HCT116 (cell line): Measurements from ENCODE around the gene ZBED1. TPM values are rescaled to one million over a fixed set of nuclear protein-coding genes. Genes with fewer than 3 reads are reported as not detected.

Experiments
- ATAC-seq: fragments of 200-7000 bp; cut with Tn5 transposase; 2 replicates; pipeline ENCODE4 v1.9.1; 2020; ENCODE audit warnings: mild to moderate bottlenecking, moderate library complexity
- BruUV-seq: library from RNA; stranded (reverse); fragments of 400-500 nt; replicated peaks from 2 replicates; lab custom pipeline; 2021; lab: Mats Ljungman, UMichigan
- CTCF ChIA-PET: fragments of 300-600 bp; sonication (Branson Sonifier 250); formaldehyde crosslinking; loops from one replicate; lab custom pipeline; 2021; ENCODE audit warnings: antibody characterized with exemption; lab: Charles Lee
- POLR2A ChIA-PET: fragments of 300-600, 350-600 bp; sonication (Branson Sonifier 250); formaldehyde crosslinking; loops from one replicate; lab custom pipeline; 2021; ENCODE audit warnings: antibody characterized with exemption; lab: Charles Lee
- RAD21 ChIA-PET, 2 experiments: fragments of 300-600 bp; sonication (Branson Sonifier 250); formaldehyde crosslinking; loops; one replicate each; lab custom pipeline; 2023; ENCODE audit warnings: low total read pairs in 2 of 2; ENCODE audit not compliant: uncharacterized antibody in 2 of 2, unreplicated experiment in 2 of 2, low non-redundant PET in 1 of 2; lab: Charles Lee
- DNase-seq: peaks from one replicate; pipeline ENCODE4 v3.0.0-alpha.2; 2010; ENCODE audit warnings: low read depth, low spot score
- H2AFZ ChIP-seq: fragments of 200-600 bp; shearing (Covaris generic), sonication (generic); 2 replicates; pipeline ENCODE4 v1.6.1; 2017; ENCODE audit warnings: low read depth, mixed run types, mixed read lengths, antibody characterized with exemption, low read length; ENCODE audit not compliant: poor library complexity, severe bottlenecking
- H3K27ac ChIP-seq: 2 replicates; pipeline ENCODE4 v1.5.1; 2012; ENCODE audit warnings: low read depth, low read length
- H3K27me3 ChIP-seq: fragments of 200-600 bp; sonication (generic); 2 replicates; pipeline ENCODE4 v1.6.1; 2016; ENCODE audit warnings: mixed run types, low read length, mixed read lengths; ENCODE audit not compliant: insufficient read depth
- H3K36me3 ChIP-seq, 2 experiments: fragments of 200-500 bp in 1 of 2; fragments of 200-600 bp in 1 of 2; sonication (Bioruptor generic) in 1 of 2; sonication (generic) in 1 of 2; 2 replicates each; pipeline versions ENCODE4 v1.5.1 to v1.6.1; 2014 to 2016; ENCODE audit warnings: low read length in 2 of 2, inconsistent platforms in 1 of 2, mixed read lengths in 1 of 2, mixed run types in 1 of 2; ENCODE audit not compliant: insufficient read depth in 2 of 2, control insufficient read depth in 1 of 2
- H3K4me1 ChIP-seq, 2 experiments: fragments of 200-600 bp in 1 of 2; sonication (generic) in 1 of 2; 2 replicates each; pipeline versions ENCODE4 v1.5.1 to v1.6.1; 2012 to 2017; ENCODE audit warnings: low read length in 2 of 2, inconsistent platforms in 1 of 2, mild to moderate bottlenecking in 1 of 2, mixed read lengths in 1 of 2, mixed run types in 1 of 2, moderate library complexity in 1 of 2; ENCODE audit not compliant: insufficient read depth in 2 of 2, control insufficient read depth in 1 of 2
- H3K4me2 ChIP-seq: fragments of 200-600 bp; sonication (generic); 2 replicates; pipeline ENCODE4 v1.6.1; 2017; ENCODE audit warnings: mixed run types, low read length, mixed read lengths
- H3K4me3 ChIP-seq, 2 experiments: fragments of 200-600 bp in 1 of 2; sonication (generic) in 1 of 2; replicated peaks in 1 of 2; 2 replicates each; pipeline ENCODE4 v1.5.1; 2011 to 2016; ENCODE audit warnings: low read length in 2 of 2, control low read depth in 1 of 2, low read depth in 1 of 2, mild to moderate bottlenecking in 1 of 2, mixed read lengths in 1 of 2, mixed run types in 1 of 2
- H3K79me2 ChIP-seq: fragments of 200-600 bp; sonication (generic); 2 replicates; pipeline ENCODE4 v1.6.1; 2017; ENCODE audit warnings: mild to moderate bottlenecking, mixed run types, low read length, moderate library complexity, mixed read lengths; ENCODE audit not compliant: insufficient read depth
- H3K9ac ChIP-seq: fragments of 200-600 bp; sonication (generic); 2 replicates; pipeline ENCODE4 v1.6.1; 2016; ENCODE audit warnings: low read length, mixed read lengths
- H3K9me2 ChIP-seq: fragments of 200-600 bp; sonication (generic), shearing (Covaris generic); 2 replicates; pipeline ENCODE4 v1.6.1; 2017; ENCODE audit warnings: mixed run types, mild to moderate bottlenecking, moderate library complexity; ENCODE audit not compliant: insufficient read depth
- H3K9me3 ChIP-seq, 2 experiments: fragments of 200-500 bp in 1 of 2; fragments of 200-600 bp in 1 of 2; sonication (Bioruptor generic) in 1 of 2; sonication (generic) in 1 of 2; 2 replicates each; pipeline ENCODE4 v1.6.1; 2014 to 2017; ENCODE audit warnings: low read length in 2 of 2, mixed read lengths in 2 of 2, inconsistent platforms in 1 of 2, low read depth in 1 of 2, mild to moderate bottlenecking in 1 of 2, mixed run types in 1 of 2, moderate library complexity in 1 of 2; ENCODE audit not compliant: control insufficient read depth in 1 of 2, insufficient read depth in 1 of 2
- H4K20me1 ChIP-seq: fragments of 200-600 bp; sonication (generic), shearing (Covaris generic); 2 replicates; pipeline ENCODE4 v1.6.1; 2017; ENCODE audit warnings: mixed run types, mild to moderate bottlenecking, moderate library complexity; ENCODE audit not compliant: insufficient read depth
- CBX3 ChIP-seq: IDR thresholded peaks from 2 replicates; pipeline ENCODE4 v1.6.1; 2012; ENCODE audit warnings: low read depth
- CEBPB ChIP-seq: IDR thresholded peaks from 2 replicates; pipeline ENCODE4 v1.6.1; 2012; ENCODE audit warnings: low read depth
- EGR1 ChIP-seq: IDR thresholded peaks from 2 replicates; pipeline ENCODE4 v1.6.1; 2012; ENCODE audit warnings: low read depth
- ELF1 ChIP-seq: IDR thresholded peaks from 2 replicates; pipeline ENCODE4 v1.6.1; 2012; ENCODE audit warnings: low read depth, borderline replicate concordance
- EZH2 ChIP-seq: fragments of 200-600 bp; sonication (generic); IDR thresholded peaks from 2 replicates; pipeline ENCODE4 v1.6.1; 2017; ENCODE audit warnings: antibody characterized with exemption, mixed run types
- EZH2phosphoT487 ChIP-seq: fragments of 200-600 bp; IDR thresholded peaks from 2 replicates; pipeline ENCODE4 v1.6.1; 2018; ENCODE audit warnings: antibody characterized with exemption, borderline replicate concordance
- JUND ChIP-seq: IDR thresholded peaks from 2 replicates; pipeline ENCODE4 v1.6.1; 2012
- POLR2A ChIP-seq: IDR thresholded peaks from 2 replicates; pipeline ENCODE4 v1.7.0; 2011; ENCODE audit warnings: borderline replicate concordance; ENCODE audit not compliant: insufficient read depth, insufficient read length; ENCODE audit errors: extremely low read depth
- RAD21 ChIP-seq: IDR thresholded peaks from 2 replicates; pipeline ENCODE4 v1.6.1; 2012; ENCODE audit warnings: low read depth, mild to moderate bottlenecking
- SIN3A ChIP-seq: IDR thresholded peaks from 2 replicates; pipeline ENCODE4 v1.6.1; 2012; ENCODE audit warnings: low read depth
- SP1 ChIP-seq: IDR thresholded peaks from 2 replicates; pipeline ENCODE4 v1.6.1; 2012; ENCODE audit warnings: low read depth
- SRF ChIP-seq: IDR thresholded peaks from 2 replicates; pipeline ENCODE4 v1.6.1; 2012; ENCODE audit warnings: low read depth
- YY1 ChIP-seq: IDR thresholded peaks from 2 replicates; pipeline ENCODE4 v1.6.1; 2011; ENCODE audit warnings: low read length, low read depth, moderate library complexity, mild to moderate bottlenecking; ENCODE audit not compliant: insufficient replicate concordance; ENCODE audit errors: extremely low read depth
- ZNF274 ChIP-seq: fragments of 200-500 bp; sonication (Bioruptor generic); IDR thresholded peaks from 2 replicates; pipeline ENCODE4 v1.6.1; 2014; ENCODE audit warnings: mild to moderate bottlenecking, low read depth, low read length, inconsistent platforms
- intact Hi-C: fragments of 100-400 bp; cut with micrococcal nuclease; formaldehyde crosslinking; loops from 2 replicates; pipeline ENCODE4 v1.10.0; 2022
- total RNA-seq: library from RNA; stranded (reverse); gene quantifications from one replicate; pipeline ENCODE4 v1.2.1, GENCODE V29; 2021; ENCODE audit not compliant: unreplicated experiment
- TF ChIP-seq, protein P1 (sequence below): IDR thresholded peaks from 2 replicates; pipeline ENCODE4 v1.6.1; 2011; ENCODE audit warnings: mild to moderate bottlenecking, low read length, moderate library complexity; ENCODE audit not compliant: insufficient replicate concordance; ENCODE audit errors: extremely low read depth
- TF ChIP-seq, protein P2 (sequence below): IDR thresholded peaks from 2 replicates; pipeline ENCODE4 v1.6.1; 2012
- TF ChIP-seq, protein P3 (sequence below), 3 experiments: fragments of 200-600 bp in 1 of 3; sonication (generic) in 1 of 3; IDR thresholded peaks in 2 of 3; conservative IDR thresholded peaks in 1 of 3; 2 replicates each; pipeline ENCODE4 v1.5.1; 2012 to 2017; ENCODE audit warnings: low read depth in 2 of 3, low read length in 2 of 3, antibody characterized with exemption in 1 of 3, borderline replicate concordance in 1 of 3, control low read depth in 1 of 3, mild to moderate bottlenecking in 1 of 3, mixed read lengths in 1 of 3, mixed run types in 1 of 3, moderate library complexity in 1 of 3; ENCODE audit not compliant: insufficient read depth in 1 of 3
- TF ChIP-seq, protein P4 (sequence below): IDR thresholded peaks from 2 replicates; pipeline ENCODE4 v1.6.1; 2012; ENCODE audit warnings: low read depth

ZBED1 gene
- total RNA-seq, 1 experiment from 2014 or later: 21.0 TPM

DNA sequence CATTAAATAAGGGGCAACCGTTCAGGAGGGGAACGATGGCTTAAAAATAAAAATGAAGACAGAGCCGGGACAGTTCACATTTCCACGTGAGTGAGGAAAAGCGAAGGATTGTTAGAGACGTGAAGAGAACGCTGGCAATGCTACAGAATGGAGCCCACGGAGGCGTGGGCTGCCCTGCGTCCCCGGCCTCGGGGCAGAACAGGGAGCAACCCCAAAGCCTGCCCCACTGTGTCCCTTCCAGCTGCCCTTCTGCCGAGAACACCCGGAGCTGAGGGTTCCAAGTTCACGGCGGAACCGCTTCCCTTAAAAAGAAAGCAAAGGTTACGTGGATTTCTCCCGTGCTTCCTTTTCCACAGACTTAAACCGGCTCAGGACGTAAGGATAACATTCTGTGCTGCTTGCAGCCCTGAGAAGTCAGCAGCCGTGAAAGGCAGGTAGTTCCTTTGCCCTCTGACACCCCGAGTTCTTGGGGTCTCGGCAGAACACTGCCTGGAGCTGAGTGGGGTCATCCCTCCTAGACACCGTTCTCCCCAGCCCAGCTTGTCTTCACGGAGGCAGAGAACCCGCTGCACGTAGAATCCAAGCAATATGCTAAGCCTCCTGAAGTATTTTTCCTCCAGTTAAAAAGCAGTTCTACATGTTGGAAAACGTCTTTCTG is 14.2 kb downstream of the ZBED1 start:
- Histone ChIP-seq H3K4me1 (no peaks in the 10 kb centered on the region), H2AFZ (no peak overlapping the region), H3K4me2 (no peak overlapping the region), H3K9me3 (no peaks in the 10 kb centered on the region), H3K4me3 (no peak overlapping the region), H3K79me2 (peaks cover under 1% of the 10 kb centered on the region; the same call in 1 of the 2 replicates), H3K9ac (no peak overlapping the region), H3K27ac (no peak overlapping the region), H3K36me3 (no peaks in the 10 kb centered on the region; a peak in 1 of 4 replicates), H3K9me2 (no peaks in the 10 kb centered on the region), H4K20me1 (no peaks in the 10 kb centered on the region), H3K27me3 (no peaks in the 10 kb centered on the region)
- ChIA-PET RAD21 (no interaction called here), CTCF (no interaction called here), POLR2A (no interaction called here)
- DNase-seq: no peak
- TF ChIP-seq, protein P1, sequence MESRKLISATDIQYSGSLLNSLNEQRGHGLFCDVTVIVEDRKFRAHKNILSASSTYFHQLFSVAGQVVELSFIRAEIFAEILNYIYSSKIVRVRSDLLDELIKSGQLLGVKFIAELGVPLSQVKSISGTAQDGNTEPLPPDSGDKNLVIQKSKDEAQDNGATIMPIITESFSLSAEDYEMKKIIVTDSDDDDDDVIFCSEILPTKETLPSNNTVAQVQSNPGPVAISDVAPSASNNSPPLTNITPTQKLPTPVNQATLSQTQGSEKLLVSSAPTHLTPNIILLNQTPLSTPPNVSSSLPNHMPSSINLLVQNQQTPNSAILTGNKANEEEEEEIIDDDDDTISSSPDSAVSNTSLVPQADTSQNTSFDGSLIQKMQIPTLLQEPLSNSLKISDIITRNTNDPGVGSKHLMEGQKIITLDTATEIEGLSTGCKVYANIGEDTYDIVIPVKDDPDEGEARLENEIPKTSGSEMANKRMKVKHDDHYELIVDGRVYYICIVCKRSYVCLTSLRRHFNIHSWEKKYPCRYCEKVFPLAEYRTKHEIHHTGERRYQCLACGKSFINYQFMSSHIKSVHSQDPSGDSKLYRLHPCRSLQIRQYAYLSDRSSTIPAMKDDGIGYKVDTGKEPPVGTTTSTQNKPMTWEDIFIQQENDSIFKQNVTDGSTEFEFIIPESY: no peak
- TF ChIP-seq EZH2phosphoT487: no peak
- no peak for TF ChIP-seq ZNF274
- TF ChIP-seq JUND: no peak
- TF ChIP-seq SRF: no peak
- TF ChIP-seq RAD21: no peak
- TF ChIP-seq SIN3A: no peak
- no peak for TF ChIP-seq CBX3
- TF ChIP-seq, protein P2, sequence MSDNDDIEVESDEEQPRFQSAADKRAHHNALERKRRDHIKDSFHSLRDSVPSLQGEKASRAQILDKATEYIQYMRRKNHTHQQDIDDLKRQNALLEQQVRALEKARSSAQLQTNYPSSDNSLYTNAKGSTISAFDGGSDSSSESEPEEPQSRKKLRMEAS: no peak
- TF ChIP-seq ELF1: no peak
- no peak for TF ChIP-seq POLR2A
- TF ChIP-seq EGR1: no peak
- TF ChIP-seq, protein P3, sequence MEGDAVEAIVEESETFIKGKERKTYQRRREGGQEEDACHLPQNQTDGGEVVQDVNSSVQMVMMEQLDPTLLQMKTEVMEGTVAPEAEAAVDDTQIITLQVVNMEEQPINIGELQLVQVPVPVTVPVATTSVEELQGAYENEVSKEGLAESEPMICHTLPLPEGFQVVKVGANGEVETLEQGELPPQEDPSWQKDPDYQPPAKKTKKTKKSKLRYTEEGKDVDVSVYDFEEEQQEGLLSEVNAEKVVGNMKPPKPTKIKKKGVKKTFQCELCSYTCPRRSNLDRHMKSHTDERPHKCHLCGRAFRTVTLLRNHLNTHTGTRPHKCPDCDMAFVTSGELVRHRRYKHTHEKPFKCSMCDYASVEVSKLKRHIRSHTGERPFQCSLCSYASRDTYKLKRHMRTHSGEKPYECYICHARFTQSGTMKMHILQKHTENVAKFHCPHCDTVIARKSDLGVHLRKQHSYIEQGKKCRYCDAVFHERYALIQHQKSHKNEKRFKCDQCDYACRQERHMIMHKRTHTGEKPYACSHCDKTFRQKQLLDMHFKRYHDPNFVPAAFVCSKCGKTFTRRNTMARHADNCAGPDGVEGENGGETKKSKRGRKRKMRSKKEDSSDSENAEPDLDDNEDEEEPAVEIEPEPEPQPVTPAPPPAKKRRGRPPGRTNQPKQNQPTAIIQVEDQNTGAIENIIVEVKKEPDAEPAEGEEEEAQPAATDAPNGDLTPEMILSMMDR (IDR thresholded peaks at IDR 0.05 in 2 of 3, conservative IDR thresholded peaks at IDR 0.05 in 1 of 3; ENCODE audit: borderline replicate concordance in 1 of 3, insufficient read depth in 1 of 3, low read depth in 2 of 3, low read length in 2 of 3): no peak
- TF ChIP-seq, protein P4, sequence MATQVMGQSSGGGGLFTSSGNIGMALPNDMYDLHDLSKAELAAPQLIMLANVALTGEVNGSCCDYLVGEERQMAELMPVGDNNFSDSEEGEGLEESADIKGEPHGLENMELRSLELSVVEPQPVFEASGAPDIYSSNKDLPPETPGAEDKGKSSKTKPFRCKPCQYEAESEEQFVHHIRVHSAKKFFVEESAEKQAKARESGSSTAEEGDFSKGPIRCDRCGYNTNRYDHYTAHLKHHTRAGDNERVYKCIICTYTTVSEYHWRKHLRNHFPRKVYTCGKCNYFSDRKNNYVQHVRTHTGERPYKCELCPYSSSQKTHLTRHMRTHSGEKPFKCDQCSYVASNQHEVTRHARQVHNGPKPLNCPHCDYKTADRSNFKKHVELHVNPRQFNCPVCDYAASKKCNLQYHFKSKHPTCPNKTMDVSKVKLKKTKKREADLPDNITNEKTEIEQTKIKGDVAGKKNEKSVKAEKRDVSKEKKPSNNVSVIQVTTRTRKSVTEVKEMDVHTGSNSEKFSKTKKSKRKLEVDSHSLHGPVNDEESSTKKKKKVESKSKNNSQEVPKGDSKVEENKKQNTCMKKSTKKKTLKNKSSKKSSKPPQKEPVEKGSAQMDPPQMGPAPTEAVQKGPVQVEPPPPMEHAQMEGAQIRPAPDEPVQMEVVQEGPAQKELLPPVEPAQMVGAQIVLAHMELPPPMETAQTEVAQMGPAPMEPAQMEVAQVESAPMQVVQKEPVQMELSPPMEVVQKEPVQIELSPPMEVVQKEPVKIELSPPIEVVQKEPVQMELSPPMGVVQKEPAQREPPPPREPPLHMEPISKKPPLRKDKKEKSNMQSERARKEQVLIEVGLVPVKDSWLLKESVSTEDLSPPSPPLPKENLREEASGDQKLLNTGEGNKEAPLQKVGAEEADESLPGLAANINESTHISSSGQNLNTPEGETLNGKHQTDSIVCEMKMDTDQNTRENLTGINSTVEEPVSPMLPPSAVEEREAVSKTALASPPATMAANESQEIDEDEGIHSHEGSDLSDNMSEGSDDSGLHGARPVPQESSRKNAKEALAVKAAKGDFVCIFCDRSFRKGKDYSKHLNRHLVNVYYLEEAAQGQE: no peak
- TF ChIP-seq YY1: no peak
- TF ChIP-seq EZH2: no peak
- no peak for TF ChIP-seq SP1
- no peak for TF ChIP-seq CEBPB
- ATAC-seq: no peak
- BruUV-seq: no TSS peak
- intact Hi-C loops: no loop called here
